ENCODE results near the gene MAP2K5. TPM values are rescaled to one million over a fixed set of nuclear protein-coding genes. Genes with fewer than 3 reads are reported as not detected.

The MAP2K5 gene
- total RNA-seq, 1 donor from 2014 or later = 1.1 TPM

DNA sequence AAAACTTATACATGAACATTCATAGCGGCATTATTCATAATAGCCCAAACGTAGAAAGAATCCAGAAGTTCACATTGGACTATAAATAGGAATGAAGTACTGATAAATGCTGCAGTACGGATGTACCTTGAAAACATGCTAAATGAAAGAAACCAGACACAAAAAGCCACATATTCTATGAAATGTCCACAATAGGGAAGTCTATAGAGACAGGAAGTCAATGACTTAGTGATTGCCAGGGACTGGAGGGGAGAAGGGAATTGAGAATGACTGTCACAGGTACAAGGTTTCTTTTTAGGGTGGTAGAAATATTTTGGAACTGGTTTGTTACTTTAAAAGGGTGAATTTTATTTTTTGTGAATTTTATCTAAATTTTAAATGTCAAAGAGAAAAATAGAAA lies 211.4 kb downstream of the MAP2K5 start:
- H3K36me3 ChIP-seq = no peaks in the 10 kb centered on the region
- H3K4me1 ChIP-seq = no peaks in the 10 kb centered on the region
- H3K27me3 ChIP-seq = no peaks in the 10 kb centered on the region
- no peak overlapping the region for H3K4me3 ChIP-seq
- H3K9me3 ChIP-seq = no peaks in the 10 kb centered on the region
- DNase-seq (ENCODE audit: low spot score in 2 of 2) = no peak
- intact Hi-C loops (cut with DNase I) = no loop called here
- TF ChIP-seq CTCF (IDR thresholded peaks at IDR 0.05) = no peak
- H3K27ac ChIP-seq = no peak overlapping the region

GRCh38 chr15:67755264-67755663 lies 212.8 kb downstream of the MAP2K5 start:
- Histone ChIP-seq H3K4me1 (no peaks in the 10 kb centered on the region), H3K36me3 (no peaks in the 10 kb centered on the region), H3K4me3 (no peak overlapping the region), H3K9me3 (no peaks in the 10 kb centered on the region), H3K27me3 (no peaks in the 10 kb centered on the region), H3K27ac (no peak overlapping the region)
- DNase-seq (ENCODE audit: low spot score in 2 of 2) = no peak
- intact Hi-C loops (cut with DNase I) = no loop called here
- no peak for TF ChIP-seq CTCF (IDR thresholded peaks at IDR 0.05)

GRCh38 chr15:67755936-67756335 lies 213.4 kb downstream of the MAP2K5 start:
- TF ChIP-seq CTCF (IDR thresholded peaks at IDR 0.05) = no peak
- no peaks in the 10 kb centered on the region for H3K27me3 ChIP-seq
- DNase-seq (ENCODE audit: low spot score in 2 of 2) = no peak
- no peaks in the 10 kb centered on the region for H3K9me3 ChIP-seq
- no peak overlapping the region for H3K27ac ChIP-seq
- no peaks in the 10 kb centered on the region for H3K36me3 ChIP-seq
- no peaks in the 10 kb centered on the region for H3K4me1 ChIP-seq
- no peak overlapping the region for H3K4me3 ChIP-seq
- intact Hi-C loops (cut with DNase I) = no loop called here

GRCh38 chr15:67758619-67759300 lies 216.3 kb downstream of the MAP2K5 start:
- Histone ChIP-seq H3K27me3 (no peaks in the 10 kb centered on the region), H3K4me3 (no peak overlapping the region), H3K27ac (no peak overlapping the region), H3K36me3 (no peaks in the 10 kb centered on the region), H3K9me3 (no peaks in the 10 kb centered on the region), H3K4me1 (no peaks in the 10 kb centered on the region)
- no peak for TF ChIP-seq CTCF (IDR thresholded peaks at IDR 0.05)
- DNase-seq (ENCODE audit: low spot score in 2 of 2) = no peak
- intact Hi-C loops (cut with DNase I) = no loop called here

- Histone ChIP-seq H3K27ac (no peak overlapping the region), H3K4me3 (no peak overlapping the region), H3K36me3 (no peaks in the 10 kb centered on the region), H3K4me1 (no peaks in the 10 kb centered on the region), H3K27me3 (no peaks in the 10 kb centered on the region), H3K9me3 (no peaks in the 10 kb centered on the region)
- DNase-seq (ENCODE audit: low spot score in 2 of 2) = no peak
- intact Hi-C loops (cut with DNase I) = no loop called here
- TF ChIP-seq CTCF (IDR thresholded peaks at IDR 0.05) = no peak
These were observed 218.4 kb downstream of the MAP2K5 start for GRCh38 chr15:67760901-67761300.

- H3K27me3 ChIP-seq = no peaks in the 10 kb centered on the region
- H3K9me3 ChIP-seq = no peaks in the 10 kb centered on the region
- intact Hi-C loops (cut with DNase I) = no loop called here
- H3K4me1 ChIP-seq = no peaks in the 10 kb centered on the region
- no peak overlapping the region for H3K27ac ChIP-seq
- TF ChIP-seq CTCF (IDR thresholded peaks at IDR 0.05) = no peak
- H3K36me3 ChIP-seq = no peaks in the 10 kb centered on the region
- no peak for DNase-seq (ENCODE audit: low spot score in 2 of 2)
- H3K4me3 ChIP-seq = no peak overlapping the region
These were observed 218.8 kb downstream of the MAP2K5 start for GRCh38 chr15:67761343-67761742.

All from ascending aorta (tissue), 2 donors.